GM13977 (cell line): ENCODE results near the gene POP4.
A peak's percentile ranks its signal among the peaks of the same experiment; 100 is the strongest.

Experiments
- DNase-seq: peaks from one replicate; pipeline ENCODE4 v3.0.0; 2012; ENCODE audit warnings: low spot score
- CTCF ChIP-seq: IDR thresholded peaks from 2 replicates; pipeline ENCODE4 v1.5.1; 2012; ENCODE audit warnings: mild to moderate bottlenecking, control low read depth; ENCODE audit not compliant: insufficient read depth; ENCODE audit errors: extremely low read depth, missing control alignments
- in situ Hi-C: fragments of 300-500 bp; cut with MboI; formaldehyde crosslinking; loops from one replicate; pipeline ENCODE4 v1.12.0; 2022; ENCODE audit warnings: low sequenced_read_pairs, low pct_unique_long_range_greater_than_20kb, mixed read lengths, inconsistent platforms; ENCODE audit not compliant: unreplicated experiment

The POP4 gene

DNA sequence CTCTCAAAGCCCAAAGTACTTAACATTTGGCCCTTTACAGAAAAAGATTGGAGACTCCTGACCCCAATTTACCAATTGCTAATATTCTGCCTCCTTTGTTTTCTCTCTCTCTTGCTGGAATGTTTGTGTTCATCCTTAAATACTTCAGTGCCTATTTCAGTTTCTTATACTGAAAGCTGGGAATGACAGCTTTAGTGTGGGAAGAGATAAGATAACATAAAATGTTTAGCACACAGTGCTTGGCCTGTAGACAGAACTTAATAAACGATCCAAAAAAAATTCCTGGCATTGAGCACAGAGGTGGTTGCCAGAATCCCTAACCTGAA lies 56.2 kb downstream of the POP4 start:
- in situ Hi-C loops = no loop called here
- no peak for TF ChIP-seq CTCF
- DNase-seq = no peak

DNA sequence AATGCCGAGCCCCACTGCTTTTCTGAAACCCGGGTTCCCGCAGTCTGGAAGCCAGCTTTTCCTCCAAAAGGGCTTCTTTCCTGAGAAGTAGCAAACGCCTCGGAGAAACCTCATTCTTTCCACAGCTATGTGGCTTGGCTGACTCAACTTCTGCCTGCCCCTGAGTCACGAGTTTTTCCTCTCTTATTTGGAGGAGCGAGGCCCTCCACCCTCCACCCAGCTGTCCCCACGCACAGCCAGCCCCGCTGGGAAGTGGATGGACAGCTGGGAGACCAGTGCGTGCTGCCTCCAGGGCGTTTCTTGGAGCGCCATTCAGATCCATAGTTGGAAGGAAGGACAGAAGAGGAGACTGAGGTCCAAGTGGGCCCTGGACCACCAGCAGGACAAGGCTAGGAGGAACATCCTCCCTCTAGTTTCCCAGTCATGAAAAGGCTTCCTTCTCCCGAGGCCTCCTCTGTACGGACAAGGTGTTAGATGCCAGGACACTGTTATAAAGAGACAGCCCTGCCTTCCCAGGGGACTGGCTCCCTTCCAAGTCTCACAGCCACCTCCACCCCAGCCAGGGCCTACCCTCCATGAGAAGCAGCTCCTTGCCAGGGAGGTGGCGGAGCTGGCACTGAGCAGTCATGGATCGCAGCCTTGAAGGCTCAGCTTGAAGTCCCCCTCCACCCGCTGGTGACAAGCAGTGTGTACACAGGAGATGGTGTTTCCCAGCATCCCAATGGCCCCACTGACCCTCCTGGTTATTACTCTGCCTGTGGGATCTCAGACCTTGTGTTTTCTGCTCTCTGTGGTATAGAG lies 56.7 kb downstream of the POP4 start:
- in situ Hi-C loops = no loop called here
- TF ChIP-seq CTCF = no peak
- no peak for DNase-seq

DNA sequence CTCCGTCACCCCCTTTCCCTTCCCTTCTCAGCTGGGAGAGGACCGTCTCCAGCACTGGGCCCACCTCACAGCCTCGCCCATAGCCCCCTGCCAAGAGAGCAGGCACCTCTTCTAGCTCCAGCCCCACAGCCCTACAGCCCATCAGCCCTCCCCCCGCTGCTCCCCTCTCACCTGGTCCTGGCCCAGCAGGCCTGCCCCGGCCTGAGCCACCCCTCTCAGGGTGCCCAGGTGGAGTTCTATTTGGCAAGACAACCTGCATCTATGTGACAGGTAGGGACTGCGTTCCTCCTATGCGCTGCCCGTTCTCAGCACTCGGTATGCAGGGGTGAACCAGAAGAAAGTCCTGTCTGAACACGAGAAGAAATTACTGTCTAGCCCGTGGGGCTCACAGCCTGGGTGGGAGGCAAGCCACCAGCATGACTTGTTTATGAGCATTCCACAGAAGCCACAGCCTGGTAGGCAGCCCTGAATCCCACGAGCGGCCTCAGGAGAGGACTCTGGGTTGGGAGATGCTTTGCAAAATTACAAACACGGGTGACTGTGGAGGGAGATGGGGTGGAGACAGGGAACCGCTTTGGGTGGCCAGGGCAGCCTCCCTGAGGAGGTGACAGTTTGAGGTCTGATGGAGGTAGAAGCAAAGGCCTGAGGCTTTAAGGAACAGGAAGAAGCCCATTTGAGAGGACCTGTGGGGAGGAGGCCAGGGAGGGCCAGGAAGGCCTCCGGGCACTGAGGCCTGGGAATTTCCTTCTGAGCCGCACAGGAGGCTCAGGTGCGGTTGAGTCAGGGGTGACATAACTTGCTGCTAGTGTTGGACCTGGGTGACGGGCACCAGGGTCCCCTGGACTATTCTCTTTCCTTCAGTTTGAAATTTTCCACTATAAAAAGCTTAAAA lies 58.0 kb downstream of the POP4 start:
- in situ Hi-C loops = no loop called here
- no peak for DNase-seq
- TF ChIP-seq CTCF = no peak

DNA sequence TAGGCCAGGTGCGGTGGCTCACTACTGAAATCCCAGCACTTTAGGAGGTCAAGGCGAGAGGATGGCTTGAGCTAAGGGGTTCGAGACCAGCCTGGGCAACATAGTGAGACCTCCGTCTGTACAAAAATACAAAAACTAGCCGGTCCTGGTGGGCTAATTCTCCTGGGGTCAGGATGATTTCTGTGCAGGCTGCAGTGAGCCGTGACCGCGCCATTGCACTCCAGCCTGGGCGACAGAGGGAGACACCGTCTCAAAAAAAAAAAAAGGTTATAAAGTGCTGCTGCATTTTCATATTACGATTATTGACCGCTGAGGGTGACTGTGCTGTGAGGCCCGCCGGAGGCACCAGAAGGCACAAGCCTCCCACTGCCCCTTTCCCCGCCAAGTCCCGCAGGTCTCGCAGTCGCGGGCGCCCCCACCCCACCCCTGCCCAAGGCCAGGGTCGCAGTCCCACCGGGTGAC lies 58.7 kb downstream of the POP4 start:
- in situ Hi-C loops = no loop called here
- DNase-seq = no peak
- TF ChIP-seq CTCF = no peak

- TF ChIP-seq CTCF = peak; percentile 24
- in situ Hi-C loops = no loop called here
- DNase-seq = peak; percentile 95
Measured at GRCh38 chr19:29665215-29665825, 59.2 kb downstream of the POP4 start, which contains the start of gene PLEKHF1. TSS of gene PLEKHF1 (plus strand) at chr19:29665461. CDS start at chr19:29673840, 8,379 bp downstream.

DNA sequence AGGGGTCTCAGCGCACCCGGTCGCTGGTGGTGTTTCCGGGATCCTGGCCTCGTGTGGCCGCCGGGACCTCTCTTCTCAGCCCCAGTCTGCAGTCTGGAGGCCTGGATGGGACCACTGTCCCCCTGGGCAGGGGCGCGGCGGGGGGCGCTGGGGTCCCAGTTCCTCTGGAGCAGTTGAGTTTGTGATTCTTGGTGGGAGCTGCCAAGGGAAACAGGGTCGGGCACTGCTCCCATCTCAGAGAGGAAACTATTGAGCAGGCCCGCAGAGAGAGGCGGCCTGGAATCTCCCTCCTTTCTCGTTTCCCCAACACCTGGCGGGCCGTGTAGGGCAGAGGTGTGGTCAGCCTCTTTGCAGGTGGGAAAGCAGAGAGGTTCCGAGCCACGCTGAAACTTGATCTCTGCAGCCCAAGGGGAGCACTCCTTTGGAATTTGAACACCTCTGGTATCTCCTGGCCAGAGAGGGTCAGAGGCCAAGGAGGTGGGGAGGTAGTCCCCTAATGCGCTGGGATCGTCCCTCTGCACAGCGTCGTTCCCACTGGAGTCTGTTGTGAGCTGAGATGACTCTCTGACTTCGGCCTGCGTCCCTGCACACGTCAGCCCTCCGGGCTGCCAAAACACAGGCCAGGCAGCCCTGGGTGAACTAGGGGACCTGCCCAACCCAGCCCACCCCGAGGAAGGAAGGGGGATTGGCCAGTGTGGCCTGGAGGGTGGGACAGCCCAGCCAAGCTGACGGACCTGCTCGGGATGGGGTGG lies 59.9 kb downstream of the POP4 start:
- DNase-seq = no peak
- TF ChIP-seq CTCF = no peak
- in situ Hi-C loops = no loop called here
